Aorta (tissue), 5 donors: ENCODE results near the gene ABCA1. TPM values are rescaled to one million over a fixed set of nuclear protein-coding genes. Genes with fewer than 3 reads are reported as not detected.

Experiments used
- ATAC-seq: fragments of 200-7000 bp; cut with Tn5 transposase; one replicate; pipeline ENCODE4 v1.9.1; 2022; ENCODE audit warnings: moderate library complexity; ENCODE audit not compliant: low FRiP score
- DNase-seq, 2 donors: peaks; one replicate each; pipeline ENCODE4 v3.0.0-alpha.2; 2020
- H3K27ac ChIP-seq, 2 donors: one replicate each; pipeline ENCODE4 v1.5.1; 2013; ENCODE audit warnings: low read length in 2 of 2, mild to moderate bottlenecking in 2 of 2, moderate library complexity in 2 of 2, control low read depth in 1 of 2, inconsistent platforms in 1 of 2, low read depth in 1 of 2
- H3K27me3 ChIP-seq, 2 donors: one replicate each; pipeline ENCODE4 v1.6.1; 2013; ENCODE audit warnings: control low read depth in 1 of 2, low read length in 1 of 2, mild to moderate bottlenecking in 1 of 2, moderate library complexity in 1 of 2; ENCODE audit not compliant: insufficient read depth in 2 of 2, control insufficient read depth in 1 of 2
- H3K36me3 ChIP-seq, 2 donors: one replicate each; pipeline ENCODE4 v1.6.1; 2013; ENCODE audit warnings: control low read depth in 1 of 2, low read length in 1 of 2, mild to moderate bottlenecking in 1 of 2; ENCODE audit not compliant: insufficient read depth in 2 of 2, control insufficient read depth in 1 of 2
- H3K4me1 ChIP-seq, 2 donors: one replicate each; pipeline ENCODE4 v1.6.1; 2013; ENCODE audit warnings: low read length in 2 of 2, control low read depth in 1 of 2, mild to moderate bottlenecking in 1 of 2, moderate library complexity in 1 of 2; ENCODE audit not compliant: insufficient read depth in 2 of 2, control insufficient read depth in 1 of 2
- H3K4me3 ChIP-seq, 2 donors: one replicate each; pipeline ENCODE4 v1.5.1; 2013; ENCODE audit warnings: low read length in 2 of 2, control low read depth in 1 of 2, mild to moderate bottlenecking in 1 of 2
- H3K9me3 ChIP-seq: one replicate; pipeline ENCODE4 v1.6.1; 2013; ENCODE audit warnings: mild to moderate bottlenecking, low read length; ENCODE audit not compliant: control insufficient read depth
- WGBS, 2 donors: extraction: QIAGEN DNeasy Blood & Tissue Kit; methylation state at CpG; one replicate each; pipeline ENCODE4 v1.1.7; 2013; 5-methylcytosine and 5-hydroxymethylcytosine counted together
- intact Hi-C, 2 donors: fragments of 100-400 bp; cut with DNase I; formaldehyde crosslinking; loops; one replicate each; pipeline versions ENCODE4 v1.14.2 to v1.15.0; 2022
- polyA plus RNA-seq, 2 donors: library from polyadenylated mRNA; stranded (reverse); fragments of 200-250 nt; gene quantifications; one replicate each; pipeline ENCODE4 v1.2.3, GENCODE V29; 2013
- total RNA-seq, 2 donors: library from RNA; stranded (reverse); fragmentation: NEBNext Ultra II Directional; extraction: Animal tissue kit (Norgen Biotek cat#: 25700); gene quantifications; one replicate each; pipeline ENCODE4 v1.2.1, GENCODE V29; 2021
- donor health status: healthy with polysubstance abuse.
- donor health status: Bipolar disorder and iron deficiency.
- donor health status: DM: no; HTN: no; CAD: no.
- donor health status: DM: no; HTN: no; CAD: no.
- donor health status: DM: yes; HTN: yes; CAD: no.

ABCA1 gene
- total and polyA plus RNA-seq, 4 donors, result 5.4 to 44.7 (median 19.7) TPM

GRCh38 chr9:104746798-104747197 is 181.2 kb downstream of the ABCA1 start:
- Histone ChIP-seq H3K9me3 (no peaks in the 10 kb centered on the region), H3K27me3 (no peaks in the 10 kb centered on the region), H3K4me3 (peak overlapping the region; percentile 69 to 98), H3K27ac (no peak overlapping the region), H3K4me1 (no peaks in the 10 kb centered on the region), H3K36me3 (no peaks in the 10 kb centered on the region)
- WGBS, 2 donors, result 3 to 11% methylated on average over 1 of the region's 1 CpG
- DNase-seq (no peak), ATAC-seq (no peak)
- intact Hi-C loops, result loop anchor here in 1 of 2 donors (5.0 to 10.0 kb wide), 2 partner anchors 362 to 654 kb away; partner anchors contain the start of gene SMC2

- 83% methylated on average over 2 of the region's 2 CpGs for WGBS, 2 donors
- intact Hi-C loops, result loop anchor here in 1 of 2 donors (5.0 to 10.0 kb wide), 2 partner anchors 361 to 654 kb away; partner anchors contain the start of gene SMC2
These were observed 181.7 kb downstream of the ABCA1 start for GRCh38 chr9:104746285-104746684.

GRCh38 chr9:104745852-104746251 is 182.1 kb downstream of the ABCA1 start:
- Histone ChIP-seq H3K4me1 (no peaks in the 10 kb centered on the region), H3K27me3 (no peaks in the 10 kb centered on the region), H3K36me3 (no peaks in the 10 kb centered on the region), H3K27ac (no peak overlapping the region), H3K4me3 (no peak overlapping the region), H3K9me3 (no peaks in the 10 kb centered on the region)
- DNase-seq, result no peak
- WGBS, 2 donors, result 88 to 90% methylated on average over 1 of the region's 1 CpG
- intact Hi-C loops, result loop anchor here in 1 of 2 donors (5.0 to 10.0 kb wide), 2 partner anchors 361 to 654 kb away; partner anchors contain the start of gene SMC2
- ATAC-seq, result no peak

More at GRCh38 chr9:104746285-104746684, 181.7 kb downstream of the ABCA1 start:
- Histone ChIP-seq H3K27ac (no peak overlapping the region), H3K9me3 (no peaks in the 10 kb centered on the region), H3K4me3 (no peak overlapping the region), H3K4me1 (no peaks in the 10 kb centered on the region), H3K27me3 (no peaks in the 10 kb centered on the region), H3K36me3 (no peaks in the 10 kb centered on the region)
- ATAC-seq (no peak), DNase-seq (no peak)

GRCh38 chr9:104743376-104743985 is 184.5 kb downstream of the ABCA1 start:
- intact Hi-C loops, result loop anchor here in 1 of 2 donors (10.0 kb wide), 1 partner anchor 359 kb away; no protein-coding TSS in a partner anchor

GRCh38 chr9:104740621-104741020 is 187.3 kb downstream of the ABCA1 start:
- Histone ChIP-seq H3K27ac (no peak overlapping the region), H3K9me3 (no peaks in the 10 kb centered on the region), H3K4me3 (no peak overlapping the region), H3K27me3 (no peaks in the 10 kb centered on the region), H3K4me1 (no peaks in the 10 kb centered on the region), H3K36me3 (no peaks in the 10 kb centered on the region)
- intact Hi-C loops, result loop anchor here in 1 of 2 donors (10.0 kb wide), 1 partner anchor 356 kb away; no protein-coding TSS in a partner anchor
- no peak for ATAC-seq
- WGBS, 2 donors, result 27% methylated on average over 1 of the region's 1 CpG
- no peak for DNase-seq

More at GRCh38 chr9:104743376-104743985, 184.5 kb downstream of the ABCA1 start:
- Histone ChIP-seq H3K9me3 (no peaks in the 10 kb centered on the region), H3K27ac (no peak overlapping the region), H3K4me1 (no peaks in the 10 kb centered on the region), H3K4me3 (no peak overlapping the region), H3K36me3 (no peaks in the 10 kb centered on the region), H3K27me3 (no peaks in the 10 kb centered on the region)
- ATAC-seq (no peak), DNase-seq (no peak)
- WGBS, 2 donors, result 18 to 24% methylated on average over 7 of the region's 7 CpGs

GRCh38 chr9:104738452-104738851 is 189.5 kb downstream of the ABCA1 start:
- Histone ChIP-seq H3K9me3 (no peaks in the 10 kb centered on the region), H3K27me3 (no peaks in the 10 kb centered on the region), H3K4me1 (no peaks in the 10 kb centered on the region), H3K27ac (no peak overlapping the region), H3K36me3 (no peaks in the 10 kb centered on the region), H3K4me3 (no peak overlapping the region)
- 72 to 73% methylated on average over 3 of the region's 3 CpGs for WGBS, 2 donors
- DNase-seq (no peak), ATAC-seq (no peak)
- intact Hi-C loops, result loop anchor here in 1 of 2 donors (10.0 kb wide), 1 partner anchor 714 kb away; no protein-coding TSS in a partner anchor

Other genes with a start within 250 kb of the ABCA1 start
- not detected for gene OR13D1, start 233.6 kb downstream of the ABCA1 start, total RNA-seq
- gene OR13D1, start 233.6 kb downstream of the ABCA1 start, polyA plus RNA-seq, result not detected
- 10 to 100 TPM; 24.2 to 28.7 TPM for gene NIPSNAP3A, start 180.5 kb downstream of the ABCA1 start, total RNA-seq
- gene NIPSNAP3A, start 180.5 kb downstream of the ABCA1 start, polyA plus RNA-seq, result 10 to 100 TPM; 31.6 to 34.8 TPM
- gene NIPSNAP3B, start 164.0 kb downstream of the ABCA1 start, total RNA-seq, result 10 to 100 TPM in 1 of 2 donors, 1 to 10 TPM in 1; 7.8 to 12.6 TPM
- gene NIPSNAP3B, start 164.0 kb downstream of the ABCA1 start, polyA plus RNA-seq, result 1 to 10 TPM; 1.4 to 8.9 TPM